Inferior parietal cortex (tissue), 1 donor: ENCODE results near the gene DROSHA.

Experiments
- DNase-seq: peaks from one replicate; pipeline ENCODE4 v3.0.0-alpha.2; 2016; ENCODE audit errors: extremely low spot score

Gene DROSHA

DNA sequence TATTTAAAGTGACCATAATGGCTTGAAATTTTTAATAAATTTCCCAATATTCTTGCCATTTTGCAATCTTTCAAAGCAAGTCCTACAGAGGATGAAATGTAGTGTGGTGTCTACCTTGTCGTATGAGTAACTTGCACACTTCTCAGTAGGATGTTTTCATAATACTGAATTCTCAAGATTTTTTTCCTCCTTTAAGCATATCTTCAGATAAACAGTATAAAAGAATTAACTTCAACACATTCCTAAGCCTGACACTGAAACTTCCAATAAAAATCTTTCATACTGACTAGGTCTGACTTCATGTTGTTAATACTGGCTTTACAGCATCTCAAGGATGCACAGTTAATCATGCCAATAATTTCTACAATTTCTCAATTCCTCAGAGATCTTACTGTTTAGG, 62.0 kb downstream of the DROSHA start:
- no peak for DNase-seq

DNA sequence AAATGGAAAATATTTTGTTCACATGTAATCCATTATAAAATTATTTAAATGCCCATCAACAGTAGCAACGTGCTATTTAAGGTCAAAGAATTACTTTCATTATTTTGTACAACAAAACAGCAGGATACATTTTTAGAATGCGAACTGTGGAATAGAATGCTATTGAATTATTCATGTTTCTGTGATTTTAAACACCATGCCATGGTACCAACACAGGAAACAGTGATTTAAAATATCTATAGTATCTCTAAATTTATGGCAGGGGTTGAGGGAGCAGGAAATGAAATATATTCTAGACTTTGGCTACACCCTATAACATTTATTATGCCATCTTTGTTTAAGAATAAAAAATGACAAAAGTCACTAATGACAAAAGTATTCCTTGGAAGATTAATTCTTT, 62.4 kb downstream of the DROSHA start:
- no peak for DNase-seq

DNA sequence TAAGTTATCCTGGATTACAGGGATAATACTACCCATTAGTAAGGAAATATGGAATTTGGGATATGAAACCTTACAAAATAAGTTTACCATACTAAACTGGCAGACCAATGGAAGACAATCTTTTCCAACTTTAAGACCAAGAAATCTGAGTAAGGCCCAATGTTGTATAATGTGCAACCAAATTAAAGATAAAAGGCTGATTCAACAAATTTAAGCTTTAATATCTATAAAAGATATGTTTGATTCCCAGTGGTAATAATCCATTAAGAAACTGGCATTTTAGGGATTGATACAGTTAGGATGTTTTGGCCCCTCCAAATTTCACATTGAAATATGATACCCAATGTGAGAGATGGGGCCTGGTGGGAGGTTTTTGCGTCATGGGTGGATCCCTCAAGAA, 66.6 kb downstream of the DROSHA start:
- DNase-seq = no peak

DNA sequence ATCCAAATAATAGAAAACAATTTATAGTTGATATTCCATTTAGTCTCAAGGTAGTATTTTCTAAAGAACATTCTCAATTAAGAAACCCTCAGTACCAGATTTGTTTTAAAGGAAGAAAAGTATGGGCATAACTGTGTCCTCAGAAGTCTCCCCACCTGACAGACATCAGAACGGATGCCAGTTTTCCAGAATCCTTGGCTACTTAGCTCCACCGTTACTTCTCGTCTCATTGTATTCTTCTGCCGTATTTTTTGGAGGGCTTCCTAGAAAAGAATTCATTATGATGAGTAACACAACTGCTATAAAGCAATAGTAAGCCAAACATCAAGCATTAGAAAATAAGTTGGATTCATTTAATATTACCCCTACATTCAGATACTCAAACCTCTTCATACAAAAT, 67.8 kb downstream of the DROSHA start:
- no peak for DNase-seq

DNA sequence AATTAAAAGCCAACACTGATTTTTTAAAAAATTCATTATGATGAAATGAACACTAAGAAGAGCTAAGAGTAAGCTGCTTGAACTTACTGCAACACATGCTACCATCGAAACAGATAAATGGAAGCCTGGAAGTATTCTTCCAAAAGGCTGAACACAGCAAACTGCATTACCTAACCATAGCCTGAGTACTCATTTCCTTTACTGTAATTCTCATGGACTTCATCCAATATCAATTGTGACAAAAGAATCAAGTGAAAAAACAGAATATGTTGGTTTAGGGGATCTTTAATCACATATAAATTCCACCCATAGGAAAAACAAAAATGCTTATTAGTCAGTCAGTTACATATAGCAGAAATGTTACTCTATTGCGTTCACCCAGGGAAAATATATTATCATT, 68.5 kb downstream of the DROSHA start:
- DNase-seq = no peak

DNA sequence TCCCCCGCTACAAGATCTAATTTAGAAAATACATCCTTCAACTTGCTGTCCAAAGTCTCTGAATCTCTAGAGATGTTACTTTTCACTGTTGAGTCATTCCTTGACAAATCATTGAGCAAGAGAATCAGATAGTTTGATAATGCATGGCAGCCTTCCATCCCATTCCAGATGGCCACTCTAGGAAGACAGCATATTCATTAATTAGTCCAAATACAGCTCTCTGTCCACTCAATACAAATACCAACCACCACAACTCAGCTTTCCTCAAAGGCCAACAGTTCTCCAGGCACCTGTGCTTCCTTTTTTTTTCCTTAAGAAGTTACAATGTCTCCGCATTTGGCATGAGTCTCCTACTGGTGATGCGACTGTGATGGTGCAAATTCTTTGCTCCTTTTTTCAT, 72.3 kb downstream of the DROSHA start:
- no peak for DNase-seq

DNA sequence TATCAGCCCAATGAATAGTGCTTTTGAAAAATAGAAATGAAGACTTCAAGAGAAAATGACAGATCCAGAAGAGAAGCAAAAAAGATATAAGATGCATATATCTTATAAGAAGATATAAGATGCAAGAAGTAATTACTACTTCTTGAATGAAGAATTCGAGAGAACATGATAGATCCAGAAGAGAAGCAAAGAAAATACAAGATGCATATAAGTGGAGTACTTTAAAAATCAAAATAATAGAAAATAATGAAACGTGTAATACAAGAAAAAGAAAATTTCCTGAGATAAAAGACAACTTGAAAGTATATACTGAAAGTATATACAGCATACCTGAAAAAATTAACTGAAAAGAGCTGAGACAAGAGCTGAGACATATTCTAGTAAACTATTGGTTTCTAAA, 76.7 kb downstream of the DROSHA start:
- no peak for DNase-seq

DNA sequence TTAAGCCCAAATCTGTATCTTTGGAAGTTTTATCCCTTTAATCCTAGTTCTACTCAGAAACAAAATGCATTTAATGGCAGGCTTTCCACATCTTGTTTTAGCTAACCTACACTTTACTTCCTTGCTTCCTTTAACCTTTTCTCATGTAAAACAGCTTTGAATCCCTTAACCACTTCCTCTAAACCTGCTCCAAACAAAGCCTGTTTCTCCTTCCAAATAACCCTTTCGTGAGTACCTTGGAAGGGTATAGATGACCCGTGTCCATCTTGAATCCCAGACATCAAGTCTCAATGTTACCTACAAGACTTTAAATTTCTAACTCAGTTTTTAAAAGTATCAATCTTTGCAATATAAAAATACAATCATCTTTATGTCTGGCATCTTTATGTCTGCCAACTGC, 78.4 kb downstream of the DROSHA start:
- DNase-seq = no peak

DNA sequence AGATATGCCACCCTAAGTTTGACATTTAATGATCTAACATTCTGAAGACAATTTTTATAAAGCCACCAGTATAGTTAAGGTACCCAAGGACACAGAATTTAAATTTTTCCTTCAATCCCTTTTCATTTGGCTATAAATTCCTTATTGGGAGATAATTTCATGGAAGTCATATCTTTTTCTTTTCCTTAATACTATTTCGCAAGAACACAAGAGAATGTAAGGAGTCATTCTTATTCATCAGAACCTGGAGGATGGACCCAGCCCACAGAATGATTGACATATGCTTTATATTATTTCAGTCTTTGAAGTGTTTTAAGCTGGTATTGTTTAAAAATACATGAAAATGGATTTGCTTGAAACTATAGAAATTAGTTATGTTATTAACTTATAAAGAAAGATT, 79.6 kb downstream of the DROSHA start:
- no peak for DNase-seq

DNA sequence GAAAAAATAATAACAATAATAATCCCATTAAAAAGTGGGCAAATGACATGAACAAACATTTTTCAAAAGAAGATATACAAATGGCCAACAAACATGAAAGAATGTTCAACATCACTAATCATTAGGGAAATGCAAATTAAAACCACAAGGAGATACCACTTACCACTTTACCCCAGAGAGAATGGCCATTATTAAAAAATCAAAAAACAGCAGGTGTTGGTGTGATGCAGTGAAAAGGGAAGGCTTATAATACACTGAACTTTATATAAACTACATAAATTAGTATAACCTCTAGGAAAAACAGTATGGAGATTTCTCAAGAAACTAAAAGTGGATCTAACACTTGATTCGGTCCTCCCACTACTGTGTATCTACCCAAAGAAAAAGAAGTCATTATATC, 81.9 kb downstream of the DROSHA start:
- DNase-seq = no peak

DNA sequence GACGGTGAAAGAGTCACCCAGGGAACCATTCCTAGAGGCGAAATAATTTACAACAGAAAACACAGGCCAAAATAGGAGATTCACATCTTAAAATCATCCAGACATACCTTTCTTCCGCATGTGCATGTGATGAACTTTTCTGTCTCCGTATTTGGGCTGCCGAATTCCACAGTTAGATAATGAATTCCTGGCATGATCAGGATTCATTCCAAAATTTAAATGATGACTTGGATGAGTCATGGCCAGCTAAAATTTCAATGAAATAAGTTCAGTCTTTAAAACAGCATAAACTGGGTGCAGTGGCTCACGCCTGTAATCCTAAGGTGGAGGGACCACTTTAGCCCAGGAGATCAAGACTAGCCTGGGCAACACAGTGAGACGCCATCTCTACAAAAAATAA, 82.7 kb downstream of the DROSHA start:
- DNase-seq = no peak

DNA sequence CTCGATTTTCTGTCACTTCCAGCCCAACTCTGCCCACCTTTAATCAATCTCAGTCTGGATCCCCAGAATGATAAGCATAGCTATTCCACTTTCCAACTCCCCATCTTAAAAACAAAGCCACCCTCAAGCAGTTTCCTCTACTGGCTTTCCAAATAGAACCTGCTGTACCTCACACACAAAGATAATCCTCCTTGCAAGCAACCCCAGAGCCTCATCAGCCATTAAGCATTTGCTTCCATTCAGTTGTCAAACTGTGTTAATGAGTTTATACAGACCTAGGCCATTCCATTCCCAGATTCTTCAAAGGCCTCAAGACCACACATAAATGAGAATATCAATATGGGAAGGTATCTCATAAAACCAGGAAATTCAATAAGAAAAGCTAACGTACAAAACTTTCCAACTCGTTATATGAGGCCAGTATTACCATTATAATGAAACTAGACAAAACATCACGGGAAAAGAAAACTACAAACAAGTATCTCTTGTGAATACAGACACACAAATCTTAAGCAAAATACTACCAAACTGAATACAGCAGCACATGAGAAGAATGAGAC, 86.8 kb downstream of the DROSHA start:
- no peak for DNase-seq

DNA sequence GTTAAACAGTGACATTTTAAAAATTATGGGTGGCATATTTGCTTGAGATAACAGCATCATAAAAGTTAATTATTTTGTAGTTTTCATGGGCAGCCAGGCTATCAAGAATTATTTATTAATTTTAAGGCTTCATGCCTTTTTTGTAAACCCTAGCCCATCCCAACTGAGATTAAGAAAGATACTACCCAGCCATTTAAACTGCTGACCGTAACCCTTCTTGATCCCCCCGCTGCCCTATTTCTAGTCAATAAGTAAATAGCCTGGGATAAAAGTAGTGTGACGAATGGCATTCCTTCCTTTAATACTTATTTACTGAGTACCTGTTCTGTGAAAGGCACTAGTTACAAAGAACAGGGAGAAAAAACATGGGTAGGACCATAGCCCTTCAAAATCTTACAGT, 88.3 kb downstream of the DROSHA start:
- no peak for DNase-seq

DNA sequence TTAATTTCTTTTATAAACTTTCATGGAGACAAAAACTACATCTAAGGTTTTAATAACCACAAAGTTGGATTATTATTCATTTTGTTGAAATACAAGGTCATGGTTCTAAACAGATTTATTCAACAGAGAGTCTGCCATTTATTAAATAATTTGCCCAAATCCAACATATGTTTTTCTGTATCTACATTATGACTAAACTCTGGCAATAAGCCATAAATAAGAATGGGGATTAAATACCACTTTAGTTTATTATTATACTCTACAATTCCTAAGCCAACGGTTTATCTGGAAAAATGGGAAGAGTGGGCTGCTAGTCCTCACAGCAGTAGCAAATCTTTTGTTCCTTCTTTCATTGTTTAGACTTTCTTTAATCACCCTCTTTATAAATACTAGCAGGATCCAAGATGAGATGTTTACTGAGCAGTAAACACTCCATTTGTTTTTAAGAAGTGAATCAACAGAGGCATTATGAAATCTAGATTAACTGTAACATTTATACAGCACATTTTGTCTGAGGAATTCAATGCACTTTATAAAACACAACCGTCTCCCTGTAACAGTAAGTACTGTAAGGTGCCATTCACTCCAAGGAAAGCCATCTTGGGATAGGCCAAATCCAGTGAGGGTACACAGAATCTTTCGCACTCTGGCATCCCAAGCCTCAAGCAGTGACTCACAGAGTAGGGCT, 89.7 kb downstream of the DROSHA start:
- no peak for DNase-seq

DNA sequence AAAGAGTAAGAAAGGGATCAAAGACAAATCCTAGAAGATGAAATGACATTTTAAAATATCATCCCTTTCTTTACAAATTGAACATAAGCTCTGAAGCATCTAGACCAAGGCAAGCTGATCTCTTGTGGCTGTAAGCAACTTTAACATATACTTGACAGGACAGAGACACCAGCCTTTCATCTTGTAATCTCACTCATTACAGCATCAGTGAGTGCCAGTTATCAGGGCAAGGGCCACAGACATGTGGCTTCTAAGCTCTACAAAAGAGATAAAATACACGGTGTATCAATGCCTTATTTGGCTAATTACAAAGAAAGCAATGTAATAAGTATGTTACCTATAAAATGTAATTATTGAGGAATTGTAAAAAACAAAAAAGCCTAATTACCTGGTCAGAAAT, 95.0 kb downstream of the DROSHA start:
- DNase-seq = no peak

DNA sequence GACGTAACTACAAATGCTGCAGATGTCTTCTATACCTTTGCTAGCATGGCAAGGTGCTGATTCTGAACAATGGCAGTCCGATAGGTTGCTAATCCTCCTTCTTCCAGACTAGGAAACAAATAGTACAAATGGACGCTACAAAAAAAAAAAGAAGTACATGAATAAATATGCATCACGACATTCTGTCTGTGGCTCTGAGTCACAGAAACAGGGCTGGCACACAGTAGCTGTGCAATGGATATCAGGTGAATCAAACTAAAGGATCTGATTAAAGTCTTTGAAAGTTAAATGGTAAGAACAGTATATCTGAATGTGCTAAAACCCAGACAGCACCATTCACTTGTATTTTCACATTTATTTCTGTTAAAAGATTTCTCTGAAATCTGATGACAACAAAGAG, 96.2 kb downstream of the DROSHA start:
- DNase-seq = no peak

DNA sequence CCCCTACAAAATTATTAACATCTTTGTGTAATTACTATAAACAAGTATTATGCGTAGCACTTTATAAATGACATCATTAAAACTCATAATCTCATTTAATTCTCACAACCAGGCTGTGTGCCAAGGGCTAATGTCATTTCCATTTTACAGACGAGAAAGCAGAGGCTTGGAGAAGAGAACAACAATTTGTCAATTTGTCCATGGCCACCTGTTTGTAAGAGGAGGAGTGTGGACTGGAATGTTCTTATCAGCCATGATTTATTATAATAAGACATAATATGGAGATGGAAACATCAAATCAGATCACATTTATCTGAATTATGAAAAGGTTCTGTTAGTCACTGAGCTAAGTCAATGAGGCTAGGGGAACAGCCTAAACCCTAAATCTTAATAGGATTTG, 97.0 kb downstream of the DROSHA start:
- no peak for DNase-seq

DNA sequence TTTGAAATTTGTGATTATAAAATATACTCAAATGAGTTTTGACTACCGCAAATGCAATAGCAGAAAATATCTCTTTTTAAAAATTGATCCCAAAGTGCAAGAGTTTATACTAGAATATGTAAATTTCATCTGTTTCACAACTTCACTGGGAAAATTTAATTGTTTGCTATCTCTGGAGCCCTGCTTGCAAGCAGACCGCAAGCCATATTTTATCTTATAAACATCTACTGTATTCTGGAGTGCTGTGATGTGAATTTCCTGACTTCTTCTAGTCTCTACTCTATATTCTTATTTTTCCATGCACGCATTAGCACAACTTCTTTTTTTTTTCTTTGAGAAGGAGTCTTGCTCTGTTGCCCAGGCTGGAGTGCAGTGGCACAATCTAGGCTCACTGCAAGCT, 98.7 kb downstream of the DROSHA start:
- no peak for DNase-seq

DNA sequence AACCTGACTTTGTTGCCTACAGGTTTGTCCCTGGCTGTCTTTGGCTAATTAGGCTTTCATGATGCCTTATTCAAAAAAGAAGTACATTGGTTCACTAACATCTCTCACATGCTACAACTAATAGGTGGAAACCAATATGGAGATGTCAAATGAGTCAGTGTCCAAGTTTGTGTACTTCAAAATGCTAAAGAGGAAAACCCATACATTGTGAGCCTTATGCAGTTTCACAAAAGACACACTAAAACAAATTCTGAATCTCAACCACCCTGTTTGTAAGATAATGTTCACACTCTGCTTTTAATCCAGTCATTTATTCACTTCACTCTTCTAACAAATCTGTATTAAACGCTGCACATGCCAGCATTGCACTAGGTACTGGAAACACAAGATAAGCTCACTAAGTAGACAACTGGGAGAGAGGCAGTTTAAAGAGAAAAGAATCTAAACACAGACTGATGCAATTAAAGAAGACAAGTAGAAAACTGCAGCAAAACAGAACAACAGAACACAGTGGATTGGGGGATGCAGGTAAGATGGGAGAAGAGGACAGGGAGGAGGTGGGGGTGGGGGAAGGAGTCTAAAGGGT, 104.1 kb downstream of the DROSHA start:
- DNase-seq = no peak

DNA sequence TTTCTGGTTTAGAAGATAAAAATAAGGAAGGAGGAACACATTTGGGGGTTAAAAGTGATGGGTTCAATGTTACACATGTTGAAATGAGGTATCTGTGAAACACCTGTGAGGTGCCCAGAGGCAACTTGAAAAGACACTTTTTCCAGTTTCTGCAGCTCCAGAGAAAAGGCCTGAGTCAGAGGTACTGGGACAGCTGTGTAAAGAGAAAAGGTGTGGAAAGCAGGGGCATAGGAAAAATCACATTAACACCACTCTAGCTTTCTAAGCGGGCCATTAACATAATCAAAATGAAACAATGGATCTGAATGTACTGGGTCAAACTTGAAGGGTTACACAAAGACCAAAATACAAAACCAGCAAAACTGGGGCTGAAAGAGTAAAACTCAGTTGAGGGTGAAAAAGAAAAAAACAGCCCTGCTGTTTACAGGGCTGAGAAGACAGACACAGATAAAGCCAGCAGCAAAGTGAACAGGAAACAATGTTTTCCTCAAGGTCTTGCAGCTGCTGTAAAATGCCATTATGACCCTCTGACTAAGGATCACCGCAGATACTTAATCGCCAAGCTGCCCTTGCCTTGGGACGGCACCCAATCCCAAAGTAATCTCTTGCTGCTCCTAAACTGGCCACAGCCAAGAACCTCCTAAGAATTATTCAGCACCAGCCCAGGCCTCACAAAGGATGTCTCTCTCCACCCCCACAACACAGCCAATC, 104.7 kb downstream of the DROSHA start:
- DNase-seq = no peak

DNA sequence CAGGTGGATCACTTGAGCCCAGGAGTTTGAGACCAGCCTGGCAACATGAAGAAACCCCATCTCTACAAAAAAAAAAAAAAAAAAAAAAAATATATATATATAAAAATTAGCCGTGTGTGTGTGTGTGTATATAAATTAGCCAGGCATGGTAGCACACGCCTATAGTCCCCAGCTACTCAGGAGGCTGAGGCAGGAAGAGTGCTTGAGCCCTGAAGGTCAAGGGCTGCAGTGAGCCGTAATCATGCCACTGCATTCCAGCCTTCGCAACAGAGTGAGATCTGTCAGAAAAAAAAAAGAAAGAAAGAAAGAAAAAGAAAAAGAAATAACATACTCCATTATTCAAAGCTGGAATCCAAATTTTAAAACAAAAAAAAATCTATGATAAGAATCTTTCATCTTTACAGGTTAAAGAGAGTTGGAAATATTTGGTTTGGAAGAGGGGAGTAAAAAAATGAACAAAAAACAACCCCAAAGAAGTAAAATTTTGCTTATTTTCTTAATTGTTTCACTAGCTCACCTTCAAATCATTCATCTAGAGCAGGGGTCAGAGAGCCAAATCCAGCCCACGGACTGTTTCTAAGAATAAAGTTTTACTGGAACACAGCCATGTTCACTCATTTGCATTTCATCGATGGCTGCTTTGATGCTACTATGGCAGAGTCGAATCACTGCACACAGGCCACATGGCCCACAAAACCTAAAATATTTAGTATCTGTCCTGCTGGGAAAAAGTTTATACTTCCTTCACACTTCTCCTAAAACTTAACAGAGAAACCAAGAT, 109.9 kb downstream of the DROSHA start:
- DNase-seq = no peak

DNA sequence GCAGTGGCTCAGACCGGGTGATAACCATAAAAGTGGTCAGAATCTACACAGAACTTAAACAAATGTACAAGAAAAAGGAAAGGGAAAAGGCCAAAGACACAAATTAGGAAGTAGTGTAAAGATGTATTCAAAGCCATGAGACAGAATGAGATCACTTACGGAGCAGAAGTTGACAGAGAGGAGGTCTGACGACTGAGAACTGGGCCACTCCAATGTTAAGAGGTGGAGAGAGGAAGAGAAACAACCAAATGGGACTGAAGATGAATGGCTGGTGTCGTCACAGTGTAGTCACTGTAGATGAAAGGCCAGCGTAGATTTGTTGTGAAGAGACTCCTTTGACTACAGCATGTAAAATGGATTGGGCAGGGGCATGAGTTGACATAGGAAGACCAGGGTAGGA, 114.4 kb downstream of the DROSHA start:
- DNase-seq = no peak
